HL-60 (cell line): ENCODE results near the gene PTGES2.

Experiments used
- DNase-seq, 2 experiments: peaks; one replicate each; pipeline ENCODE4 v3.0.0-alpha.2; 2010 to 2020; ENCODE audit warnings: low read depth in 1 of 2, low spot score in 1 of 2
- H3K27ac ChIP-seq: fragments of 250-450 bp; sonication (Bioruptor Pico); replicated peaks from 2 replicates; pipeline ENCODE4 v1.5.1; 2020; ENCODE audit warnings: mild to moderate bottlenecking, moderate library complexity
- H3K27me3 ChIP-seq: fragments of 250-450 bp; sonication (Bioruptor Pico); 2 replicates; pipeline ENCODE4 v1.5.1; 2021; ENCODE audit warnings: mild to moderate bottlenecking, moderate library complexity; ENCODE audit not compliant: insufficient read depth, poor library complexity, severe bottlenecking
- H3K4me3 ChIP-seq: replicated peaks from 2 replicates; pipeline ENCODE4 v1.5.1; 2011; ENCODE audit warnings: mild to moderate bottlenecking, control low read depth, low read length; ENCODE audit not compliant: insufficient read depth
- CTCF ChIP-seq: IDR thresholded peaks from one replicate; pipeline ENCODE4 v1.5.1; 2011; ENCODE audit warnings: low read length, control low read depth, inconsistent platforms; ENCODE audit not compliant: insufficient read depth
- GABPA ChIP-seq: IDR thresholded peaks from 2 replicates; pipeline ENCODE4 v1.6.1; 2012; ENCODE audit warnings: low read depth
- POLR2AphosphoS5 ChIP-seq: IDR thresholded peaks from 2 replicates; pipeline ENCODE4 v1.6.1; 2012; ENCODE audit warnings: low read depth
- REST ChIP-seq: IDR thresholded peaks from 2 replicates; pipeline ENCODE4 v1.6.1; 2012; ENCODE audit warnings: low read depth; ENCODE audit not compliant: insufficient replicate concordance
- SPI1 ChIP-seq: IDR thresholded peaks from 2 replicates; pipeline ENCODE4 v1.6.1; 2012; ENCODE audit warnings: low read depth, mild to moderate bottlenecking, borderline replicate concordance

The PTGES2 gene

GRCh38 chr9:128093011-128093410 lies 34.5 kb downstream of the PTGES2 start:
- H3K4me3 ChIP-seq = no peak overlapping the region
- H3K27ac ChIP-seq = no peak overlapping the region
- no peaks in the 10 kb centered on the region for H3K27me3 ChIP-seq
- DNase-seq = no peak
- no peak for TF ChIP-seq CTCF
- TF ChIP-seq REST = no peak
- no peak for TF ChIP-seq GABPA
- TF ChIP-seq POLR2AphosphoS5 = no peak
- no peak for TF ChIP-seq SPI1

- no peak for DNase-seq
- H3K27me3 ChIP-seq = no peaks in the 10 kb centered on the region
- no peak overlapping the region for H3K27ac ChIP-seq
- no peak overlapping the region for H3K4me3 ChIP-seq
- TF ChIP-seq SPI1 = no peak
- no peak for TF ChIP-seq GABPA
- no peak for TF ChIP-seq REST
- no peak for TF ChIP-seq POLR2AphosphoS5
- TF ChIP-seq CTCF = no peak
These were observed 35.1 kb downstream of the PTGES2 start for GRCh38 chr9:128092199-128092977.

GRCh38 chr9:128091571-128091970 lies 36.0 kb downstream of the PTGES2 start:
- Histone ChIP-seq H3K4me3 (no peak overlapping the region), H3K27ac (no peak overlapping the region), H3K27me3 (no peaks in the 10 kb centered on the region)
- DNase-seq = no peak
- TF ChIP-seq SPI1 (no peak), GABPA (no peak), CTCF (no peak), REST (no peak), POLR2AphosphoS5 (no peak)
